Neural cell (in vitro differentiated cells): ENCODE measurements around the gene GCK. TPM values are rescaled to one million over a fixed set of nuclear protein-coding genes. Genes with fewer than 3 reads are reported as not detected.

ENCODE experiments used
- H2AFZ ChIP-seq: fragments of 200-600, 300-800 bp; sonication (generic), shearing (Covaris generic); 2 replicates; pipeline ENCODE4 v1.6.0; 2014; ENCODE audit warnings: low read depth, mild to moderate bottlenecking, antibody characterized with exemption, low read length, moderate library complexity
- H3F3A ChIP-seq: fragments of 200-600 bp; shearing (Covaris generic); 2 replicates; pipeline ENCODE4 v1.6.1; 2016; ENCODE audit warnings: mild to moderate bottlenecking, moderate library complexity, mixed read lengths, antibody characterized with exemption, low read length; ENCODE audit not compliant: insufficient read depth, poor library complexity, severe bottlenecking
- H3K27ac ChIP-seq: fragments of 200-600, 300-800 bp; sonication (generic), shearing (Covaris generic); 2 replicates; pipeline ENCODE4 v1.5.1; 2014; ENCODE audit warnings: mild to moderate bottlenecking, low read length, moderate library complexity
- H3K27me3 ChIP-seq: fragments of 300-800, 200-600 bp; sonication (generic), shearing (Covaris generic); 2 replicates; pipeline ENCODE4 v1.6.0; 2014; ENCODE audit warnings: mild to moderate bottlenecking, low read depth, low read length, moderate library complexity; ENCODE audit not compliant: insufficient read depth
- H3K36me3 ChIP-seq: fragments of 300-800, 200-600 bp; sonication (generic), shearing (Covaris generic); 2 replicates; pipeline ENCODE4 v1.5.1; 2014; ENCODE audit warnings: mild to moderate bottlenecking, antibody characterized with exemption, low read length, moderate library complexity; ENCODE audit not compliant: insufficient read depth
- H3K4me2 ChIP-seq: fragments of 300-800, 200-600 bp; sonication (generic), shearing (Covaris generic); 2 replicates; pipeline ENCODE4 v1.6.0; 2014; ENCODE audit warnings: mild to moderate bottlenecking, low read length
- H3K4me3 ChIP-seq: fragments of 300-800, 200-600 bp; sonication (generic), shearing (Covaris generic); 2 replicates; pipeline ENCODE4 v1.5.1; 2014; ENCODE audit warnings: mild to moderate bottlenecking, low read length, moderate library complexity
- H3K79me2 ChIP-seq: fragments of 200-600 bp; shearing (Covaris generic); replicated peaks from 2 replicates; pipeline ENCODE4 v1.6.0; 2014; ENCODE audit warnings: mild to moderate bottlenecking, low read length, moderate library complexity; ENCODE audit not compliant: insufficient read depth
- H3K9ac ChIP-seq: fragments of 300-800, 200-600 bp; sonication (generic), shearing (Covaris generic); 2 replicates; pipeline ENCODE4 v1.6.1; 2016; ENCODE audit warnings: mild to moderate bottlenecking, low read length, mixed read lengths
- H3K9me2 ChIP-seq: fragments of 200-600 bp; shearing (Covaris generic); 2 replicates; pipeline ENCODE4 v1.6.1; 2016; ENCODE audit warnings: mild to moderate bottlenecking, low read length, mixed read lengths; ENCODE audit not compliant: insufficient read depth
- H3K9me3 ChIP-seq: fragments of 200-600, 300-800 bp; sonication (generic), shearing (Covaris generic); 2 replicates; pipeline ENCODE4 v1.6.1; 2016; ENCODE audit warnings: mild to moderate bottlenecking, mixed run types, low read length, moderate library complexity, mixed read lengths
- H4K20me1 ChIP-seq: fragments of 200-600 bp; shearing (Covaris generic); 2 replicates; pipeline ENCODE4 v1.6.1; 2016; ENCODE audit warnings: mild to moderate bottlenecking, mixed run types; ENCODE audit not compliant: insufficient read depth
- EP300 ChIP-seq: fragments of 450-650 bp; conservative IDR thresholded peaks from 2 replicates; pipeline ENCODE4 v1.6.1; 2014; ENCODE audit warnings: antibody characterized with exemption, mild to moderate bottlenecking, moderate library complexity; ENCODE audit not compliant: poor library complexity, severe bottlenecking
- EZH2 ChIP-seq: fragments of 200-600, 300-800 bp; shearing (Covaris generic), sonication (generic); IDR thresholded peaks from 2 replicates; pipeline ENCODE4 v1.6.1; 2014; ENCODE audit warnings: antibody characterized with exemption, low read length, borderline replicate concordance, mild to moderate bottlenecking; ENCODE audit not compliant: insufficient read depth, poor library complexity, severe bottlenecking
- MXI1 ChIP-seq: fragments of 450-650 bp; conservative IDR thresholded peaks from 2 replicates; pipeline ENCODE4 v1.6.1; 2014; ENCODE audit warnings: antibody characterized with exemption, mild to moderate bottlenecking; ENCODE audit not compliant: poor library complexity, severe bottlenecking
- POLR2AphosphoS5 ChIP-seq: IDR thresholded peaks from 2 replicates; pipeline ENCODE4 v1.6.1; 2012
- RAD21 ChIP-seq: fragments of 450-650 bp; conservative IDR thresholded peaks from 2 replicates; pipeline ENCODE4 v1.6.1; 2014; ENCODE audit warnings: antibody characterized with exemption, mild to moderate bottlenecking, moderate library complexity
- SMC3 ChIP-seq: fragments of 450-650 bp; conservative IDR thresholded peaks from 2 replicates; pipeline ENCODE4 v1.6.1; 2014; ENCODE audit warnings: antibody characterized with exemption, mild to moderate bottlenecking, moderate library complexity; ENCODE audit not compliant: poor library complexity
- TAF1 ChIP-seq: IDR thresholded peaks from 2 replicates; pipeline ENCODE4 v1.6.1; 2012; ENCODE audit warnings: low read depth
- polyA plus RNA-seq: library from polyadenylated mRNA; depleted of rRNA; stranded (reverse); fragments of >200 nt; gene quantifications from 2 replicates; pipeline ENCODE4 v1.2.3, GENCODE V29; 2014
- TF ChIP-seq, protein P1 (sequence below): IDR thresholded peaks from 2 replicates; pipeline ENCODE4 v1.6.1; 2012; ENCODE audit warnings: borderline replicate concordance
- TF ChIP-seq, protein P2 (sequence below): fragments of 450-650 bp; IDR thresholded peaks from 2 replicates; pipeline ENCODE4 v1.5.1; 2014; ENCODE audit warnings: antibody characterized with exemption, mild to moderate bottlenecking, moderate library complexity; ENCODE audit not compliant: poor library complexity, severe bottlenecking

Gene GCK
- polyA plus RNA-seq, 1 donor from 2014 or later, result 7.4 TPM

DNA sequence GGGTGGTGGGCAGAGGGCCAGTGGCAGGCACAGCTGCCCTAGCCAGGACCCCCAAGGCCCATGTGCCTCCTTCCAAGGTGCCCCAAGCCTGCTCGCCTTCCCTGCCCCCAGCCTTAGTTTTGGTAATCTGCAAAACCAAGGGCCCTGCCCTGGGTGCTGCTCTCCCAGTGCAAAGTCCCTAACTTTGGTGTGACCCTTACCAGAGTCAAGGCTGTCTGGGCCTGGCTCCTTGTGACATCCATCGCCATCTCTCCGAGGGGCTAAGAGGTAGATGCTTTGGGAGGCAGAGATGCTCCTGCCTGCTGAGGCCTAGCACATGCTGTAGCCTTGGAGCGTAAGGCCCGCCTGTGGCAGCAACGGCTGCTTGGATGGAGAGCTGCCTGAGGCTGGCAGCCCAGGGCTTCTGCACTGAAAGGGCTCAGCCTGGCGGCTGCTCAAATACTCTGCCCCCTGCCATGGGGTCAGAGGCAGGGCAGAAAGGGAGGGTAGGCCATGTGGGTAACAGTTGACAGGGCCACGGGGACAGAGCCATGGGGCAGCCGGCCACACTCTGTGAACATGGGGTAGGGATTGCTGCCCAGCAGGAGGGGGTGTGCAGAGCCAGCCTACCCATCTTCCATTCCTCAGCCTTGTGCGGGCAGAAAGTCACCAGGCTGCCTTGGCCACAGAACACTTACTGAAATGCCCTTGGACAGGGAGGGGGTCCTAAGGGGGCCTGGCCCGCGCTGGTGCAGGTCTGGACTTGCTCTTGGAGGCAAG is 30.2 kb downstream of the GCK start:
- Histone ChIP-seq H3K79me2 (no peaks in the 10 kb centered on the region), H3K4me2 (no peak overlapping the region), H3K9ac (no peak overlapping the region), H4K20me1 (no peaks in the 10 kb centered on the region), H3K9me2 (no peaks in the 10 kb centered on the region), H3F3A (no peaks in the 10 kb centered on the region), H3K27me3 (no peaks in the 10 kb centered on the region), H3K9me3 (no peaks in the 10 kb centered on the region), H3K27ac (no peak overlapping the region), H3K36me3 (no peaks in the 10 kb centered on the region), H2AFZ (no peak overlapping the region), H3K4me3 (no peak overlapping the region)
- TF ChIP-seq EP300 (no peak), MXI1 (no peak), EZH2 (no peak), SMC3 (no peak), RAD21 (no peak), POLR2AphosphoS5 (no peak), TAF1 (no peak)
- TF ChIP-seq, protein P1, sequence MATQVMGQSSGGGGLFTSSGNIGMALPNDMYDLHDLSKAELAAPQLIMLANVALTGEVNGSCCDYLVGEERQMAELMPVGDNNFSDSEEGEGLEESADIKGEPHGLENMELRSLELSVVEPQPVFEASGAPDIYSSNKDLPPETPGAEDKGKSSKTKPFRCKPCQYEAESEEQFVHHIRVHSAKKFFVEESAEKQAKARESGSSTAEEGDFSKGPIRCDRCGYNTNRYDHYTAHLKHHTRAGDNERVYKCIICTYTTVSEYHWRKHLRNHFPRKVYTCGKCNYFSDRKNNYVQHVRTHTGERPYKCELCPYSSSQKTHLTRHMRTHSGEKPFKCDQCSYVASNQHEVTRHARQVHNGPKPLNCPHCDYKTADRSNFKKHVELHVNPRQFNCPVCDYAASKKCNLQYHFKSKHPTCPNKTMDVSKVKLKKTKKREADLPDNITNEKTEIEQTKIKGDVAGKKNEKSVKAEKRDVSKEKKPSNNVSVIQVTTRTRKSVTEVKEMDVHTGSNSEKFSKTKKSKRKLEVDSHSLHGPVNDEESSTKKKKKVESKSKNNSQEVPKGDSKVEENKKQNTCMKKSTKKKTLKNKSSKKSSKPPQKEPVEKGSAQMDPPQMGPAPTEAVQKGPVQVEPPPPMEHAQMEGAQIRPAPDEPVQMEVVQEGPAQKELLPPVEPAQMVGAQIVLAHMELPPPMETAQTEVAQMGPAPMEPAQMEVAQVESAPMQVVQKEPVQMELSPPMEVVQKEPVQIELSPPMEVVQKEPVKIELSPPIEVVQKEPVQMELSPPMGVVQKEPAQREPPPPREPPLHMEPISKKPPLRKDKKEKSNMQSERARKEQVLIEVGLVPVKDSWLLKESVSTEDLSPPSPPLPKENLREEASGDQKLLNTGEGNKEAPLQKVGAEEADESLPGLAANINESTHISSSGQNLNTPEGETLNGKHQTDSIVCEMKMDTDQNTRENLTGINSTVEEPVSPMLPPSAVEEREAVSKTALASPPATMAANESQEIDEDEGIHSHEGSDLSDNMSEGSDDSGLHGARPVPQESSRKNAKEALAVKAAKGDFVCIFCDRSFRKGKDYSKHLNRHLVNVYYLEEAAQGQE, result no peak
- TF ChIP-seq, protein P2, sequence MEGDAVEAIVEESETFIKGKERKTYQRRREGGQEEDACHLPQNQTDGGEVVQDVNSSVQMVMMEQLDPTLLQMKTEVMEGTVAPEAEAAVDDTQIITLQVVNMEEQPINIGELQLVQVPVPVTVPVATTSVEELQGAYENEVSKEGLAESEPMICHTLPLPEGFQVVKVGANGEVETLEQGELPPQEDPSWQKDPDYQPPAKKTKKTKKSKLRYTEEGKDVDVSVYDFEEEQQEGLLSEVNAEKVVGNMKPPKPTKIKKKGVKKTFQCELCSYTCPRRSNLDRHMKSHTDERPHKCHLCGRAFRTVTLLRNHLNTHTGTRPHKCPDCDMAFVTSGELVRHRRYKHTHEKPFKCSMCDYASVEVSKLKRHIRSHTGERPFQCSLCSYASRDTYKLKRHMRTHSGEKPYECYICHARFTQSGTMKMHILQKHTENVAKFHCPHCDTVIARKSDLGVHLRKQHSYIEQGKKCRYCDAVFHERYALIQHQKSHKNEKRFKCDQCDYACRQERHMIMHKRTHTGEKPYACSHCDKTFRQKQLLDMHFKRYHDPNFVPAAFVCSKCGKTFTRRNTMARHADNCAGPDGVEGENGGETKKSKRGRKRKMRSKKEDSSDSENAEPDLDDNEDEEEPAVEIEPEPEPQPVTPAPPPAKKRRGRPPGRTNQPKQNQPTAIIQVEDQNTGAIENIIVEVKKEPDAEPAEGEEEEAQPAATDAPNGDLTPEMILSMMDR, result no peak

DNA sequence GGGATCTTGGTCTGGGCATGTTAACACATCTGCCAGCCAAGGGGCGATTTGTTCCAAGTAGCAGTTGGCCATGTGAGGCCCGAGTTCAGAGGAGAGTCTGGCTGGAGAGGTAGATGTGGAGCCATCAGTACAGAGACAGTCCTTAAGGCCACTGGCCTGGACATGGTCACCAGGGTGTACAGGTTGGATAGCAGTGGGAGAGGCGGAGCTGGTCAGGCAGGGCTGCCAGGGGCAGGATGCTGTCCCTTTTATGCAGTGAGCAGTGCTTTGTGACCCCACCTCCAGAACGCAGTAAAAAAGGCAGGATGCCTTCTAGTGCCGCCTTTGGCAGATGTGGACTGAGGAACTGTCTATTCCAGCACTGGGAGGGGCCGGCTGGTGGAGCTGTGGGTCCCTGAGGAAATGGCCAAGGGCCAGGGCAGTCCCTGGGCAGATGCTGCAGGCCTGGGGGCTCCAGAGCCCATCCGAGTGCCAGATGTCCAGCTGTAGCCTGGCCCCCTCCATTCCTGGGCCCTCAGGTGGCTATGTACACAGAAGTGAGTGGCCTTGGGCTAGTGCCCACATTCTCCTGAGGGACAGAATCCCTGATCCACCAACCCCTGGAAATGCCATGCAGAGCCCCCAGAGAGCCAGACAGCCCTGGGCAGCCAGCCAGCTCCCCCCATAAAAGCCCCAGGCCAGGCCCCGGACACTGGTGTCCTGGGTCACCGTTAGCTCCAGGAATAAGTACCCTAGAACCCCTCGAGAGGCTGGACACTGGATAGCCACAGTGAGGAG is 31.0 kb downstream of the GCK start:
- no peak overlapping the region for H3K27ac ChIP-seq
- no peak overlapping the region for H2AFZ ChIP-seq
- no peaks in the 10 kb centered on the region for H3K9me2 ChIP-seq
- no peak for TF ChIP-seq EZH2
- TF ChIP-seq RAD21, result no peak
- no peak for TF ChIP-seq POLR2AphosphoS5
- no peak for TF ChIP-seq SMC3
- TF ChIP-seq, protein P2, result no peak
- no peak for TF ChIP-seq MXI1
- TF ChIP-seq TAF1, result no peak
- TF ChIP-seq, protein P1, result no peak
- no peak for TF ChIP-seq EP300
- H3K27me3 ChIP-seq, result no peaks in the 10 kb centered on the region
- no peaks in the 10 kb centered on the region for H3F3A ChIP-seq
- H3K36me3 ChIP-seq, result no peaks in the 10 kb centered on the region
- H3K9ac ChIP-seq, result no peak overlapping the region
- no peaks in the 10 kb centered on the region for H4K20me1 ChIP-seq
- H3K79me2 ChIP-seq, result no peaks in the 10 kb centered on the region
- no peak overlapping the region for H3K4me3 ChIP-seq
- H3K4me2 ChIP-seq, result no peak overlapping the region
- no peaks in the 10 kb centered on the region for H3K9me3 ChIP-seq
